Type B pancreatic cell (in vitro differentiated cells): ENCODE data around the gene MRGPRF. TPM values are rescaled to one million over a fixed set of nuclear protein-coding genes. Genes with fewer than 3 reads are reported as not detected.

Experiments used
- DNase-seq: peaks from one replicate; pipeline ENCODE4 v3.0.0; 2021; ENCODE audit warnings: mixed read lengths; ENCODE audit not compliant: unreplicated experiment; ENCODE audit errors: extremely low spot score
- H3K27ac Mint-ChIP-seq: 2 replicates; pipeline ENCODE4 v1.8.0; 2021; ENCODE audit warnings: mild to moderate bottlenecking, mixed read lengths
- H3K27me3 Mint-ChIP-seq: 2 replicates; pipeline ENCODE4 v1.8.0; 2021; ENCODE audit warnings: mixed read lengths
- H3K36me3 Mint-ChIP-seq: 2 replicates; pipeline ENCODE4 v1.8.0; 2021; ENCODE audit warnings: mixed read lengths
- H3K4me1 Mint-ChIP-seq: one replicate; pipeline ENCODE4 v1.8.0; 2021; ENCODE audit warnings: mixed read lengths; ENCODE audit not compliant: unreplicated experiment
- H3K4me3 Mint-ChIP-seq: 2 replicates; pipeline ENCODE4 v1.8.0; 2021; ENCODE audit warnings: mild to moderate bottlenecking, mixed read lengths
- H3K9me3 Mint-ChIP-seq: 2 replicates; pipeline ENCODE4 v1.8.0; 2021; ENCODE audit warnings: mixed read lengths
- CTCF ChIP-seq: fragments of 200-600 bp; sonication (generic); conservative IDR thresholded peaks from 2 replicates; pipeline ENCODE4 v1.5.0; 2021; ENCODE audit warnings: antibody characterized with exemption, mild to moderate bottlenecking
- total RNA-seq: library from RNA; stranded (reverse); gene quantifications from 2 replicates; pipeline ENCODE4 v1.2.1, GENCODE V29; 2021; ENCODE audit warnings: low replicate concordance

MRGPRF gene
- total RNA-seq, 1 donor from 2014 or later, result 1.4 TPM

- no peak overlapping the region for H3K27ac Mint-ChIP-seq
- no peak overlapping the region for H3K4me3 Mint-ChIP-seq
- no peaks in the 10 kb centered on the region for H3K4me1 Mint-ChIP-seq
- H3K9me3 Mint-ChIP-seq, result no peaks in the 10 kb centered on the region
- no peaks in the 10 kb centered on the region for H3K36me3 Mint-ChIP-seq
- no peaks in the 10 kb centered on the region for H3K27me3 Mint-ChIP-seq
- no peak for TF ChIP-seq CTCF
- no peak for DNase-seq
These were observed 50.4 kb downstream of the MRGPRF start for GRCh38 chr11:68962527-68963250.

- H3K27me3 Mint-ChIP-seq, result no peaks in the 10 kb centered on the region
- no peak overlapping the region for H3K27ac Mint-ChIP-seq
- no peak for DNase-seq
- TF ChIP-seq CTCF, result no peak
- H3K4me3 Mint-ChIP-seq, result no peak overlapping the region
- H3K36me3 Mint-ChIP-seq, result no peaks in the 10 kb centered on the region
- H3K9me3 Mint-ChIP-seq, result no peaks in the 10 kb centered on the region
- H3K4me1 Mint-ChIP-seq, result no peaks in the 10 kb centered on the region
These were observed 51.8 kb downstream of the MRGPRF start for GRCh38 chr11:68961245-68961644.

GRCh38 chr11:68960294-68961071, 52.6 kb downstream of the MRGPRF start:
- TF ChIP-seq CTCF, result no peak
- no peak overlapping the region for H3K27ac Mint-ChIP-seq
- no peak for DNase-seq
- H3K4me1 Mint-ChIP-seq, result no peaks in the 10 kb centered on the region
- H3K27me3 Mint-ChIP-seq, result no peaks in the 10 kb centered on the region
- H3K9me3 Mint-ChIP-seq, result no peaks in the 10 kb centered on the region
- no peaks in the 10 kb centered on the region for H3K36me3 Mint-ChIP-seq
- no peak overlapping the region for H3K4me3 Mint-ChIP-seq

- Mint-ChIP-seq H3K4me1 (no peaks in the 10 kb centered on the region), H3K27me3 (no peaks in the 10 kb centered on the region), H3K9me3 (no peaks in the 10 kb centered on the region), H3K27ac (no peak overlapping the region), H3K4me3 (no peak overlapping the region), H3K36me3 (no peaks in the 10 kb centered on the region)
- DNase-seq, result no peak
- no peak for TF ChIP-seq CTCF
These were observed 53.4 kb downstream of the MRGPRF start for GRCh38 chr11:68959465-68960293.

- Mint-ChIP-seq H3K27me3 (no peaks in the 10 kb centered on the region), H3K36me3 (no peaks in the 10 kb centered on the region), H3K27ac (no peak overlapping the region), H3K4me1 (no peaks in the 10 kb centered on the region), H3K9me3 (no peaks in the 10 kb centered on the region), H3K4me3 (no peak overlapping the region)
- TF ChIP-seq CTCF, result no peak
- no peak for DNase-seq
These were observed 54.8 kb downstream of the MRGPRF start for GRCh38 chr11:68958211-68958610.
